ENCODE measurements around the gene MORF4L2.

- no peak for TF ChIP-seq POLR2A (IDR thresholded peaks at IDR 0.05; ENCODE audit: low read depth, low read length)
- TF ChIP-seq POLR2AphosphoS5 (IDR thresholded peaks at IDR 0.05; ENCODE audit: low read depth, low read length) = no peak
Measured at GRCh38 chrX:103635436-103635835, 51.1 kb downstream of the MORF4L2 start.
